Stimulated activated CD4-positive, alpha-beta T cell treated with anti-CD3 and anti-CD28 coated beads, Interleukin-2, amount 100 ng/mL, for 24 hours (primary cell): ENCODE results near the gene TRHDE.

Experiments used
- DNase-seq, 2 donors: peaks; one replicate each; pipeline ENCODE4 v3.0.0-alpha.2; 2020

TRHDE gene, protein sequence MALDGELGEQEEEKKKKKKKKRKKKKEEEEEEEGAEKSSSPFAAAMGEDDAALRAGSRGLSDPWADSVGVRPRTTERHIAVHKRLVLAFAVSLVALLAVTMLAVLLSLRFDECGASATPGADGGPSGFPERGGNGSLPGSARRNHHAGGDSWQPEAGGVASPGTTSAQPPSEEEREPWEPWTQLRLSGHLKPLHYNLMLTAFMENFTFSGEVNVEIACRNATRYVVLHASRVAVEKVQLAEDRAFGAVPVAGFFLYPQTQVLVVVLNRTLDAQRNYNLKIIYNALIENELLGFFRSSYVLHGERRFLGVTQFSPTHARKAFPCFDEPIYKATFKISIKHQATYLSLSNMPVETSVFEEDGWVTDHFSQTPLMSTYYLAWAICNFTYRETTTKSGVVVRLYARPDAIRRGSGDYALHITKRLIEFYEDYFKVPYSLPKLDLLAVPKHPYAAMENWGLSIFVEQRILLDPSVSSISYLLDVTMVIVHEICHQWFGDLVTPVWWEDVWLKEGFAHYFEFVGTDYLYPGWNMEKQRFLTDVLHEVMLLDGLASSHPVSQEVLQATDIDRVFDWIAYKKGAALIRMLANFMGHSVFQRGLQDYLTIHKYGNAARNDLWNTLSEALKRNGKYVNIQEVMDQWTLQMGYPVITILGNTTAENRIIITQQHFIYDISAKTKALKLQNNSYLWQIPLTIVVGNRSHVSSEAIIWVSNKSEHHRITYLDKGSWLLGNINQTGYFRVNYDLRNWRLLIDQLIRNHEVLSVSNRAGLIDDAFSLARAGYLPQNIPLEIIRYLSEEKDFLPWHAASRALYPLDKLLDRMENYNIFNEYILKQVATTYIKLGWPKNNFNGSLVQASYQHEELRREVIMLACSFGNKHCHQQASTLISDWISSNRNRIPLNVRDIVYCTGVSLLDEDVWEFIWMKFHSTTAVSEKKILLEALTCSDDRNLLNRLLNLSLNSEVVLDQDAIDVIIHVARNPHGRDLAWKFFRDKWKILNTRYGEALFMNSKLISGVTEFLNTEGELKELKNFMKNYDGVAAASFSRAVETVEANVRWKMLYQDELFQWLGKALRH

DNA sequence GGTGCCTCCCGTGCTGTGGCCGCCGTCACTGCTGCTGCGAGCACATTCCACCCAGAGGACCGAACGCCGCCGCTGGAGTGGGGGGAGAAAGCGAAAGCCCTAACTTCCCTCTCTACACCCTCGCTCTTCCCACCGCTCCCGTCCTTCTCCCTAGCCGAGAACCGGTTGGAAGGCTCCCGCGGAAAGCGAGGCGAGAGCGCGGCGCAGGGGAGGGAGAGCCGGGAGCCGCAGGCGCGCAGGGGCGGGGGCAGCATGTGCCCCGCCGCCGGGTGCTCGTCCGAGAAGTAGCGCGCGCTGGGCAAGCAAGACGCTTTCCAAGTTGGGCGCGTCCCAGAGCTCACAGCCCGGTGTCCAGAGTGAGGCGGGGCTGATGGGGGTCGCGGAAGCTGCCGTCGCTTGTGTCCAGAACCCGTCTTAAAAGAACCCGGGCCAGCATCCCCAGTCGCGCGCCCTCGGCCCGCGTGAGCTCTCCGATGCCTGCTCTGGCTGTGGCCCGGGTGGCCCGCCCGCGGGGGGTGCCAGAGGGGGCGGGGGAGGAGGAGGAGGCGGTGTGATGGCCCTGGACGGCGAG, at the start of gene TRHDE:
TRHDE (plus strand) TSS at position 280 of the 571 bp plus-strand sequence; CDS start at position 554, 274 bp downstream.
- peak in 1 of 2 donors; percentile 0 for DNase-seq

DNA sequence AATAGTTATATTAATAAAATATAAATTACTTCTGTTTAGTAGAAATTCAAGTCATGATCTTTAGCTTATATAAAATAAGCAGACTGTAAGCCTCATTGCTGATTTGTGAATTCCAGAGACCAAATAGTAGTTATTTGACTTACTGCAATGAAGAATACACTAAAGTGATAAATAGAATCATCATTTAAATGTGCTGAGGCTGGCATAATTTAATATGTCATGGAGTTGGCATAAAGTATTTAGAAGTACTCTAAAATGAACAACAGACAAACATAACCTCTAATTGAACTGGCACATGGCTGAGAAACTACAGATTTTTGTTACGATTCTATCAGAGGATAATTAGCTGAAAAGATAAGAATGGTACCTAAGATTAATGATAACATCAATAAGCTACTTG, 45.7 kb upstream of the TRHDE start:
- no peak for DNase-seq

DNA sequence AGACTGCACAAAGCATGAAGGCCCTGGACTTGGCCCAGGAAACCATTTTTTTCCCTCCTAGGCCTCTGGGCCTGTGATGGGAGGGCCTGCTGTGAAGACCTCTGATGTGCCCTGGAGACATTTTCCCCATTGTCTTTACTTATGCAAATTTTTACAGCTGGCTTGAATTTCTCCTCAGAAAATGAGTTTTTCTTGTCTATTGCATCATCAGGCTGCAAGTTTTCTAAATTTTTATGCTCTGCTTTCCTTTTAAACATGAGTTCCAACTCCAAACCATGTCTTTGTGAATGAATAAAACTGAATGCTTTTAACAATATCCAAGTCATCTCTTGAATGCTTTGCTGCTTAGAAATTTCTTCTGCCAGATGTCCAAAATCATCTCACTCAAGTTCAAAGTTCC, 43.7 kb upstream of the TRHDE start:
- DNase-seq = no peak

DNA sequence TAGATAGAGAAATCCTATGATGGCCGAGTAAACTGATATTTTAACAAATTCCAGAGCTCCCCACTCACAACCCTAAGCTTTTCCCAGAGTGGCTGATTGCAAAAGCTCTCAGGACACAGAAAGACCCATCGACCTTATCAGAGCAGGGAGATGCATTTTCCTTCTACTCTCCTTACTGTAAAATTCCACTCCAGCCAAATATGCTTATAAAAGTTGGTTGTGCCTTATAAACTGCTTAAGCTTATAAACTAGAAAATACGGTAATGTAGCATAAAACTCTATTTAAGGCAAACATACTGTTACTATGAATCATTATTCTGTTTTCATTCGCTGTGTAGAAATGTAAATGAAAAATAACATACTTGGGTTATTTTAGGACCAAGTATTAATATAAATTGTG, 41.6 kb upstream of the TRHDE start:
- no peak for DNase-seq

DNA sequence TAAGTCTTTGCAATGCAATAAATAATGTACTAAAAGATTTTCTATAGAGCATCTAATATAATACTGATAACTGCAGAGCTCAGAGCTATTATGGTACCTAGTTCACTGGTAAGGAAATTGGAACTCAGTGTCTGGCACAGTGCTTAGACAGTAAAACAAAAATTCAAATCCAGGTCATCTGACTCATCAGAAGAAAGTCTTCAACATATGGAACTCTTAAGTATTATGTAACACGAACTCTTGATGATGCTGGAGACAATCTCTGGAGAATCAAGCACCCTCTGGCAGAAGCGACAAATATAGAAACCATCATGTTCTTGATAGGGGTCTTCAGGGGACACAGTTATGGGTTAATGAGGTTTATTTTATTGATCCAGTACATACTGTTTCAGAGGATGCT, 37.3 kb upstream of the TRHDE start:
- DNase-seq = no peak

DNA sequence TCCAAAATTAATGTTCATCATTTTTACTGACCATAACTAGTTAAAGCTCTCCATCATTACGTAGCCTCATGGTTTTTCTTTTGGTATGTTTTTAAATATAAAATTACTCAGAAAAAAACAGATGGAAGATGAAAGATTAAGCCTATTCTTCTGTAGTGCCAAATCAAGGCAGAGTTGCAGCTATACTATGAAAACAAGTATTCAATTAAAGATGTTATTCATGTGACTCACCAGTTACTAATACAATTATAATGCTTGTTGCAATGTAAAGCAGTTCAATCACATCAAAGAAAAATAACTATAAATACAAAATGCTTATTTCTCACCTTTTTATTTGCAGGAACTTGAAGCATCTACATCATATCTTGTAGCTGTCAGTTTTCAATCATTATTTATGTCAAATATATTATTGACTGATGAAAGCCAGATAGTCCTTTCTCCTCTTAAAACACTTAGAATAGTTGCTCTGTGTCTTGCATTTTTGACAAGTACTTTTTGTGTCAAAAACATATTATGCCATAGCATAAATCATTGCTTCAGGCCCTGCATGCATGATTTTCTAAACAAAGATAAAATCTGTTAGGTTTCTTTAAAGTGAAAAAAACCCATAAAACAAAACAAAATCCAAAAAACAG, 36.0 kb upstream of the TRHDE start:
- DNase-seq = no peak

DNA sequence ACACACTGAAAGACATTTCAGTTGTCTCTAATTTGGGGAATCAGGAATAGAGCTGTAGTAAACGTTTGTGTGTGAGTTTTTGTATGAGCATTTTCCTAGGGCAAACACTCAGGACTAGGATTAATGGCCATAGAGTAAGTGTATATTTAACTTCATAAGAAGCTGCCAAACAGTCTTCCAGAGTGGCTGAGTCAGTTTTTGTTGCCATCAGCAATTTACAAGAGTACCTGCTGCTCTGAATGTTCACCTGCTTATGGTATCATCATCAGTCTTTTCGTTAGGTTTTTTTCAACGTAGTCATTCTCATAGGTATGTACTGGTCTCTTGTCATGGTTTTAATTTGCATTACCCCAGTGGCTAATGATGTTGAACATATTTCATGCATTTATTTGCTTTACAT, 30.6 kb upstream of the TRHDE start:
- no peak for DNase-seq

DNA sequence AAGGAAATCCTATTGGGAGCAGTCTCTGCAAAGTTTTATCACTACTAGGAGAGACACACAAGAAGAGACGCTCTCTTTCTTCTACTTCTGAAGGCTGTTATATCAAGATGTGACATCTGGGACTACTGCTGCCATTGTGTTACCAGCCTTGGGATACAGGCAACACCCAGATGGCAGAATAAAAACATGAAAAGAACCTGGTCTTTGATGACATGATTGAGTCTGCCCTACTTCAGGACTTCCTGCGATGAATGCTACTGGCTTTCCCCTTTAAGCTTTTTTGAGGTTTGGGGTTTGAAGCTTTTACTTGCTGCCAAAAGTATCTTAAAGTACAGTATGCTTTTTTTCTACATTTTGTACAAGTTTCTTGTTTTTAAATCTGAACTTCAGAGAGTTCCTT, 29.2 kb upstream of the TRHDE start:
- no peak for DNase-seq

DNA sequence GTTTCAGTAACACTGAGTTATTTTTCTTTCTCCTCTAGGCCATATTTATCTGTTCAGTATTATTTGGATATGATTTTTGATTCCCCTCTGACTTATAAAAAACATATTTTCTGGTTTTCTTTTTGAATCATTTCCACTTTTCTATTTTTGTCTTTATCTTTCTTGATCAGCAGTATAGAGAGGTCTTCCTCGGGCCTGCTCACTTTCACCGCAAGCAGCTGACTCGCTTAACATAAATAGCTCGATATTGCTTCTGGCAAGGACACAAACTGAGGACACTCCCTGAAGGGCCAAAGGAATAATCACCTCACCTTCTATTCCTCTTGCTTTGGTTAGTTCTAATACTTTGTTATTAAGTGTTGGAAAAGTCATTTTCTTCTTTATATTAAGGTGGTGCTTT, 25.8 kb upstream of the TRHDE start:
- DNase-seq = no peak

DNA sequence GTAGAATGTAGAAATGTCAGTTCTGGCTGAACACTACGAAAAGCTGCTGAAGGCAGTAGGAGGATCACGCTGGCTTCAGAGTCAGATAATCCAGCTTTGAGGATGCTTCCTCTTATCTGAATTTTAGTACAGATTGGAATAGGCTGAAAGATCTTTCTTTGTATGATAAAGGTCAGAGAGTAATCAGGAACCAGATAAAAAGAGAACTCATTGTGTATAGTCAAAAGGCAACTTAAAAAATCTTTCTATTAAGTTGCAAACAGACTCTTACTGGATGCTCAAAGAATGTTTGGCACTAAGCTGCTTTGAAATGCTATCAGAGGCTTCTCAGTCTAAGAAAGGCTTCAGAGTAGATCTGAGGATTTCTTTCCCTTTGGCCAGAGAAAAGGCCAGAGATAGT, 21.8 kb upstream of the TRHDE start:
- DNase-seq = no peak

DNA sequence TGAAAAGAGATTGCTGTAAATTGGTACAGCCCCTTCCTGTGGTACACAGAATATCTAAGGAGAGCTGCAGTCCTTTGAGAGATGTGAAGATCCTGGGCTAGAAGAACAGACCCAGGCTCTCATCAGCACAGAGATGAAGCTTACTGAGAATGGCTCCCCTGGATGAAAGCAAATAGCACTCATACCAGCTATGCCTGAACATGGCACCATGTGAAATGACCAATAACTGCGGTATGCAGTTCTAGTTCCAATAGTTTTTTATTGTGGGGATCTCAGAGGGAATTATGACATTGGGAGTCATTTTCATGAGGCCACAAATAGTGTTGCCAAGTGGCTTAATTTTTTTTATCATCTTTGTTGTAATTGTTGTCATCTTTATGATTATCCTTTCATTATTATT, 15.4 kb upstream of the TRHDE start:
- no peak for DNase-seq

DNA sequence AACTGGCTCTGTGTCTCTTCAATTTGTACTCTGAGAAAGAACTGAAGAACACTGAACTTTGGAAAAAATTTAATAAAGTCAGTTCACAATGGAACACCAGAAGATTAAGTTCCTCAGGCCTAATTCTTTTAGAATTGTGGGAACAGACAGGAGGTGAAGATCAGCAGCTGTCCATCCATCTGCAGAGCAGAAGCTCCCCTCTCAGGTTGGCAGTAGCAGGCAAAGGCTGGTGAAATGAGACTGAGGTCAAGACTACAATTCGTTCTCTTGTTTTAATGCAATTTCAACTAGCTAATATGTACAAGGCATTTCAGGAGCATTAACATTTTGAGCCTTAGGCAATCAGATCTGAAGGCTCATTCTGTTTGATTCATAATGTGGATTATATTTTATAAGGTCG, 10.3 kb upstream of the TRHDE start:
- no peak for DNase-seq

DNA sequence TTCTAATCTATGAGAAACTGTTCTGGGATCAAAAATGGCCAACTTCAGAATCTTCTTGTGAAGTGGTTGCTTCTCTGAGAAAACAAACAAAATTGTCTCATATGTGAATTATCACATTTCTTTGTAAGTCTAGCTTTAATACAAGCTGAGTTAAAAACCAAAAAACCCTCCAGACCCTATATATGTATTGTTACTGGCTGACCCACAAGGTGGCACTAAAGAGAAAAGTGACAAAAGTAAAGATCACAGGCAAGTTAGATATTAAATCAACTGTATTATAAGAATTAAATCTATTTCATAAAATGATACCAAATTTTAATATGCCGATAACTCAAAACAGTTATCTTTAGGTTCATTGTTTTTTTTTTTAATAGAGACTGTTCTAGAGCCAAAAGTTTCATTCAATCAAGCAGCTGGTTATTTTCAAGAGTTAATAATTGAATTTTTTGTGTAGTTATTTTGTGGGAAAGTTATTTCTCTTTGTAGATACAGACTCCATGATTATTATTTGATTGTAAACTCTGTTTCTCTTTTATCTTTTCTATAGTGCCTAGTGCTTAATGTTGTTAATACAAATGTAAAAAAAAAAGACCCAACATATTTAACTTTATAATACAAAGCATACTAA, 7.5 kb upstream of the TRHDE start:
- no peak for DNase-seq

DNA sequence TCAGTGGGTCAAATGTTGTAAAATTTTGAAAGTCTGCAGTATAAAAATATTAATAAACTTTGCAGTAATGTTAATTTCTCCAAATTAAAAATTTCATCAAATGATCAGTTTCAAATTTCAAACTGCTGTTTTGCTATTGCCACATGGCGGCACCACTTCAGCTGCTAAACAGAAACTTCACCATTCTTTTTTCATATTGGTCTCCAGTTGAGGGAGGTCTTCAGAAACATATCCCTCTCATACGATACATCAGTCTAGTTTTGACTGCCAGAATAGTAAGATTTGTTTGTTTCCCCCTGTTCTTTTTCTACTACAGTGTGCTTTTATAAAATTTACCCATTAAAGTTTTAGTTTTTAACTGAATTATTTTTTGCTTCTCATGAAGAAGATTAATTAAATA, 4.2 kb upstream of the TRHDE start:
- no peak for DNase-seq

DNA sequence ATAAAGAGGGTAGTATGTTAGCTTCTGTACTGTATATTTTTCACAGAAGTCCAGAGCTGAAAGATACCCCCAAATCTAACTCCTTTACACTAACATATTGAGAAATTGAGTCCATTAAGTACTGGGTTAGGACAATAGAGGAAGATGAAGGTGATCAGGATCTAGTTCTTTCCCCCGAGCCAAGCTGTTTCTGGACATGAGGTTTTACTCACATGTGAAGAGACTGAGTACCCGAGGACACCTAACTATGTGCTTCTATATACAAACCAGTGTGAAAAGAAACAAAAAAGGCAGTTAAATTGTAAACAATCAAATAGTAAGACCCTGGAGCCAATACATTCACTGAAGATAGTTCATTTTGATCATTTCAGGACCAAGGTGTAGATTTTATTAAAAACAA, 3.8 kb upstream of the TRHDE start:
- DNase-seq = no peak

DNA sequence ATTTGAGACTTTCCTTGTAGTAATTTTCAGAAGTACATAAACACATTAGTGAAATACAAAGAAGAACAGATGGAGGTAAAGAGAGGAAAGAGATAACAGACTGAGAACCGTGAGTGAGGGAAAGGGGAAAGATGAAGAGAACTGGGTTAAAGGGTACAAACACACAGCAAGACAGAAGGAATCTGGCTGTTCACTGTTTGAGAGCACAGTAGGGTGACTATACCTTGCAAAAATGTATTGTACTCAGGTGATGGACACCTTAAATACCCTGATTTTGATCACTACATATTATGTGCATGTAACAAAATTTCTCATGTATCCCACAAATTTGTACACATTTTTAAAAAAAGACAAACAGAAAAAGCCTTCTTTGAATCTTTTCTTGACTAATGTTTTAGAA, 2.7 kb upstream of the TRHDE start:
- no peak for DNase-seq

DNA sequence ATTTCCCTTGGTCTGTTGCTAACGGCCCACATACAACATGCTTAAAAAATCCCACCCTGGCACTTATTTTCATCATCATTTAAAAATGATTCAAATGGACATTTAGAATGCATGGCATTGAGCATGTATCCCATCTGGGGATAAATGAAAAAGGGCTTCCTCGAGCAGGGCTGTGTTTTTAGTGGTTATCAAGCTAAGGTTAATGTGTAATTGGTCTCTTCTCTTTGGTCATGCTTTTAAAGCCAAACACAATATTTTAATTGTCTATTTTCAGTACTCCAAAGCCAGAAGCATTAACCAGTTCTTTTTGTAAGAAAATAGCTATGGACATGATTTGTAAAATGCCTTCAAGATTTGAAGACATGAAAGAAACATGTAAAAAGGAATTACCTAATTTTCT, 1.9 kb upstream of the TRHDE start:
- no peak for DNase-seq

DNA sequence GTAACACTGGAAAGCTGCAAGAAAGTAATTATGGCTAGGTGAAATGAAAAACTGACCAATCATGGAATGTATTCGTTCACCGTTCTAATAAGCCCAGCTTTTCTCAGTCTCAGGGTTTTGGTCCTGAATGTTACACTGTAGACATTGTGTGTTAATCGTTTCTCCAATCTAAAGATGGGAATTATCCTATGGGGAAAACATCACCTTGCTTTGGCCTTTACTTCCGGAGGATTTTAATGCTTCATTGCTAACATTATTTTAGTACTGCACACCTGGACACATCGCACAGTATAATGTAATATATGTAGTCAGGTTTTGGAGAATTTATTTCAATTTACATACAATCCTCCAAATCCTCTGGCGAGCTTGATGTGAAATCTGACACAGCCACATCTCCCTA, 1.2 kb upstream of the TRHDE start:
- DNase-seq = no peak

DNA sequence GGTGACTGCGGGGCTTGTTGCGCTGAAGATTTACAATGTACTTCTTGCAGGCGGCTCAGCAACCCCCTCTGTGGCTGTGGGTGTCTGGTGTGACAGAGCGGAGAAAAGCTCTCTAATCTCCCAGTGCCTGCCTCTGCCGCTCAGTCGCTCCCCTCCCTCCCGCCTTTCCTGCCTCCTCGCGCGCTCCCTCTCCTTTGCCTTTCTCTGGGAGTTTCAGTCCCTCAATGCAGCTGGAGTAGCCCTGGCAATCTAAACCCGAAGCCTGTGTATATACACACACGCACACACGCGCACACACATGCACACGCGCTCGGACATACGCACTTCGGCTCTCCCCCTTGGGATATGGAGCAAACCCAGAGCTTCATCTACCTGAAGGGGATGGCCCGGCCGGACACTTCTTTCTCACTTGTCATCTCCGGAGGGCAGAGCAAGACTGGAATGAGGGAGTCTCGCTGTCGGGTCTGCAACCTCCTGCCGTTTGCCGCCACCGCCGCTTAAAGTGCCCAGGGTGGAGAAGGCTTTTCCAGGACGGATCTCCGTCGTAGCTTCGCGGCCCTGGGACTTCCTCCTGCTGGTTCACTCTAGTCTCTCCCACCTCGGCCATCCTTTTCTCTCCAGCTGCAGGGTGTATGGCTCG, 599 bp upstream of the TRHDE start:
- peak in 1 of 2 donors; percentile 0 for DNase-seq

DNA sequence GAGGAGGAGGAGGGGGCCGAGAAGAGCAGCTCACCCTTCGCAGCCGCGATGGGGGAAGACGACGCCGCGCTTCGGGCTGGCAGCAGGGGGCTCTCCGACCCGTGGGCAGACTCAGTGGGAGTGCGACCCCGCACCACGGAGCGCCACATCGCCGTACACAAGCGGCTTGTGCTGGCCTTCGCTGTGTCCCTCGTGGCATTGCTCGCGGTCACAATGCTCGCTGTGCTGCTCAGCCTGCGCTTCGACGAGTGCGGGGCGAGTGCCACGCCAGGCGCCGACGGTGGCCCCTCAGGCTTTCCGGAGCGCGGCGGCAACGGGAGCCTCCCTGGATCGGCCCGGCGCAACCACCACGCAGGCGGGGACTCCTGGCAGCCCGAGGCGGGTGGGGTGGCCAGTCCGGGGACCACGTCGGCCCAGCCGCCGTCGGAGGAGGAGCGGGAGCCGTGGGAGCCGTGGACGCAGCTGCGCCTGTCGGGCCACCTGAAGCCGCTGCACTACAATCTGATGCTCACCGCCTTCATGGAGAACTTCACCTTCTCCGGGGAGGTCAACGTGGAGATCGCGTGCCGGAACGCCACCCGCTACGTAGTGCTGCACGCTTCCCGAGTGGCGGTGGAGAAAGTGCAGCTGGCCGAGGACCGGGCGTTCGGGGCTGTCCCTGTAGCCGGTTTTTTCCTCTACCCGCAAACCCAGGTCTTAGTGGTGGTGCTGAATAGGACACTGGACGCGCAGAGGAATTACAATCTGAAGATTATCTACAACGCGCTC, 745 bp downstream of the TRHDE start:
- peak in 1 of 2 donors; percentile 1 for DNase-seq

DNA sequence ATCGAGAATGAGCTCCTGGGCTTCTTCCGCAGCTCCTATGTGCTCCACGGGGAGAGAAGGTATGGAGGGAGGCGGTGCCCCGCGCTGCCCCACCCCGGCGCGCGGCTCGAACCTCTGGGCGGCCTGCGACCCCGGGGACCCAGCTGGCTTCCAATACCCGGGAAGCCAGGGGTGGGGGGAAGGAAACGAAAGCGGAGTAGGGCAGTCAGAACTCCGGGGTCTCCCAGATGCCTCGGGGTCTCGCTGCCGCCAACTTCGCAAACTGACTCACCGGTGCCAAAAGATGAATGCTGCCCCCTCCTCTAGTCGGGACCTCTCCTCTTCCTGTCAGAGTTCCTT, 1.3 kb downstream of the TRHDE start:
- no peak for DNase-seq
